Right renal pelvis (tissue), 4 donors: ENCODE measurements around the gene TMEM200C. TPM values are rescaled to one million over a fixed set of nuclear protein-coding genes. Genes with fewer than 3 reads are reported as not detected.

Experiments
- DNase-seq, 4 donors: peaks; one replicate each; pipeline ENCODE4 v3.0.0-alpha.2; 2013; ENCODE audit warnings: low read depth in 4 of 4, low spot score in 3 of 4, missing footprints in 1 of 4
- polyA plus RNA-seq, 4 donors: library from polyadenylated mRNA; unstranded; fragments of 120-200 nt; gene quantifications; one replicate each; pipeline ENCODE4 v1.2.1, GENCODE V29; 2013; ENCODE audit not compliant: insufficient read length in 4 of 4

The TMEM200C gene
- 1 to 10 TPM; 1.0 to 1.8 (median 1.1) TPM for polyA plus RNA-seq

GRCh38 chr18:5895299-5895875 is at the start of gene TMEM200C:
Gene TMEM200C, minus strand, starts transcription at chr18:5895522. Its CDS starts 3,459 bp downstream, at chr18:5892063.
- DNase-seq = peak in 1 of 4 donors; percentile 7

- no peak for DNase-seq
Observed at GRCh38 chr18:5944448-5944847, 49.1 kb upstream of the TMEM200C start.

GRCh38 chr18:5943514-5943913 is 48.2 kb upstream of the TMEM200C start:
- DNase-seq = no peak

GRCh38 chr18:5942591-5942990 is 47.3 kb upstream of the TMEM200C start:
- no peak for DNase-seq

- no peak for DNase-seq
Observed at GRCh38 chr18:5941890-5942289, 46.6 kb upstream of the TMEM200C start.

- DNase-seq = no peak
Observed at GRCh38 chr18:5939801-5940667, 44.7 kb upstream of the TMEM200C start.

- no peak for DNase-seq
Observed at GRCh38 chr18:5937795-5938194, 42.5 kb upstream of the TMEM200C start.

- no peak for DNase-seq
Observed at GRCh38 chr18:5937121-5937520, 41.8 kb upstream of the TMEM200C start.

GRCh38 chr18:5930789-5931188 is 35.5 kb upstream of the TMEM200C start:
- DNase-seq = no peak

GRCh38 chr18:5918205-5918858 is 23.0 kb upstream of the TMEM200C start:
- DNase-seq = no peak

- DNase-seq = no peak
Observed at GRCh38 chr18:5914951-5915350, 19.6 kb upstream of the TMEM200C start.

- no peak for DNase-seq
Observed at GRCh38 chr18:5914016-5914415, 18.7 kb upstream of the TMEM200C start.

- no peak for DNase-seq
Observed at GRCh38 chr18:5912566-5912965, 17.2 kb upstream of the TMEM200C start.

GRCh38 chr18:5909125-5909524 is 13.8 kb upstream of the TMEM200C start:
- no peak for DNase-seq

- DNase-seq = no peak
Observed at GRCh38 chr18:5903386-5903785, 8.1 kb upstream of the TMEM200C start.

- no peak for DNase-seq
Observed at GRCh38 chr18:5900262-5900661, 4.9 kb upstream of the TMEM200C start.

- DNase-seq = no peak
Observed at GRCh38 chr18:5899835-5900234, 4.5 kb upstream of the TMEM200C start.

- DNase-seq = peak in 1 of 4 donors; percentile 27
Observed at GRCh38 chr18:5895876-5896740, 786 bp upstream of the TMEM200C start.

GRCh38 chr18:5894611-5895298 is 567 bp downstream of the TMEM200C start:
- peak in 1 of 4 donors; percentile 16 for DNase-seq
